Measurements from ENCODE around the gene SPOCK1. TPM values are rescaled to one million over a fixed set of nuclear protein-coding genes. Genes with fewer than 3 reads are reported as not detected.

SPOCK1 gene
- total and polyA plus RNA-seq, 2 of the 4 experiments (the other 2 are of a cell fraction): 5.0 to 20.3 TPM

GRCh38 chr5:137286025-137286610 is 213.0 kb downstream of the SPOCK1 start:
- peak; percentile 33 for DNase-seq
- no peak overlapping the region for H3K27ac ChIP-seq (ENCODE audit: insufficient read depth, low read length)

More at GRCh38 chr5:137286025-137286610, 213.0 kb downstream of the SPOCK1 start:
- in situ Hi-C loops (cut with MboI; ENCODE audit: low sequenced_read_pairs): no loop called here
- dilution Hi-C loops (cut with HindIII; ENCODE audit: low sequenced_read_pairs, unreplicated experiment): no loop called here
- Histone ChIP-seq H2AFZ (replicated peaks; ENCODE audit: low read length, poor library complexity) (no peak overlapping the region), H2AK5ac (ENCODE audit: low read depth, low read length) (no peak overlapping the region), H2BK5ac (ENCODE audit: low read depth, low read length, poor library complexity, severe bottlenecking) (no peak overlapping the region), H3K4ac (ENCODE audit: low read depth, low read length) (no peak overlapping the region), H3K4me3 (ENCODE audit: insufficient read depth, low read depth, low read length) (no peak overlapping the region), H2BK15ac (ENCODE audit: low read depth, low read length) (no peak overlapping the region), H3K23ac (ENCODE audit: low read depth, low read length) (no peak overlapping the region), H2BK120ac (ENCODE audit: low read depth, low read length) (no peak overlapping the region), H4K8ac (ENCODE audit: low read depth in 2 of 2, low read length in 2 of 2) (no peak overlapping the region), H4K91ac (ENCODE audit: insufficient read depth, low read depth, low read length) (no peak overlapping the region), H3K18ac (ENCODE audit: low read depth, low read length) (no peak overlapping the region), H3K4me1 (ENCODE audit: control insufficient read depth, insufficient read depth, low read length) (no peaks in the 10 kb centered on the region; the same call in 1 of the 2 replicates), H3K56ac (ENCODE audit: extremely low read depth, insufficient read depth, low read length) (no peak overlapping the region), H3K27me3 (ENCODE audit: control insufficient read depth, insufficient read depth, low read length) (peaks cover 4% of the 10 kb centered on the region), H4K20me1 (ENCODE audit: insufficient read depth, low read length) (no peaks in the 10 kb centered on the region), H3K79me1 (ENCODE audit: low read depth in 1 of 2, low read length in 2 of 2) (no peaks in the 10 kb centered on the region), H3K14ac (replicated peaks; ENCODE audit: low read depth, low read length) (peak overlapping the region; percentile 9; the same call in 1 of the 2 replicates), H4K5ac (ENCODE audit: low read depth, low read length) (no peak overlapping the region), H3K4me2 (ENCODE audit: low read depth, low read length) (no peak overlapping the region), H2BK20ac (ENCODE audit: low read depth, low read length) (0 out of 2 replicates have a peak overlapping the region, but pooled peaks have one; percentile 10), H3K9me1 (ENCODE audit: insufficient read depth, low read length) (no peaks in the 10 kb centered on the region), H3K36me3 (ENCODE audit: control insufficient read depth, insufficient read depth, low read length) (no peaks in the 10 kb centered on the region), H3K9ac (ENCODE audit: low read depth, low read length) (no peak overlapping the region), H2AK9ac (replicated peaks; ENCODE audit: low read depth, low read length, poor library complexity) (no peak overlapping the region), H3K9me3 (ENCODE audit: control insufficient read depth, insufficient read depth, low read length) (no peaks in the 10 kb centered on the region)
- BruUV-seq (replicated peaks): no TSS peak
- POLR2A ChIA-PET (ENCODE audit: unreplicated experiment): interaction anchor here (0.6 kb wide), 1 partner anchor 357 kb away, joined by 3 read pairs; no protein-coding TSS in a partner anchor
- CTCF ChIA-PET: no interaction called here
- ATAC-seq (ENCODE audit: low read depth): no peak
- intact Hi-C loops (cut with micrococcal nuclease): no loop called here
- TF ChIP-seq FOS (IDR thresholded peaks at IDR 0.05; ENCODE audit: low read depth, low read length): no peak
- TF ChIP-seq MAFK (IDR thresholded peaks at IDR 0.05; ENCODE audit: low read depth, low read length): no peak
- TF ChIP-seq SMC3 (IDR thresholded peaks at IDR 0.05; ENCODE audit: low read depth, low read length): no peak
- no peak for TF ChIP-seq BHLHE40 (IDR thresholded peaks at IDR 0.05; ENCODE audit: low read depth, low read length)
- TF ChIP-seq POLR2A (IDR thresholded peaks at IDR 0.05; ENCODE audit: low read depth, low read length): no peak
- TF ChIP-seq MAZ (IDR thresholded peaks at IDR 0.05; ENCODE audit: borderline replicate concordance, low read depth, low read length): no peak
- TF ChIP-seq CTCF (conservative IDR thresholded peaks at IDR 0.05; ENCODE audit: low read depth, low read length): no peak
- TF ChIP-seq RAD21 (IDR thresholded peaks at IDR 0.05; ENCODE audit: low read length): no peak
- no peak for TF ChIP-seq ELK1 (IDR thresholded peaks at IDR 0.05; ENCODE audit: borderline replicate concordance, low read depth, low read length)
- TF ChIP-seq RFX5 (IDR thresholded peaks at IDR 0.05; ENCODE audit: low read depth, low read length): no peak
- TF ChIP-seq MXI1 (IDR thresholded peaks at IDR 0.05; ENCODE audit: borderline replicate concordance, low read depth, low read length): no peak
- TF ChIP-seq CEBPB (IDR thresholded peaks at IDR 0.05; ENCODE audit: low read depth, low read length): no peak
- TF ChIP-seq NFE2L2 (IDR thresholded peaks at IDR 0.05; ENCODE audit: low read depth, low read length): no peak
- no peak for TF ChIP-seq RCOR1 (IDR thresholded peaks at IDR 0.05; ENCODE audit: insufficient replicate concordance, low read length)
- no peak for TF ChIP-seq CHD1 (IDR thresholded peaks at IDR 0.05; ENCODE audit: low read depth, low read length)
- TF ChIP-seq USF2 (IDR thresholded peaks at IDR 0.05; ENCODE audit: low read depth, low read length): no peak
- WGBS, 2 experiments (ENCODE audit: extremely low coverage in 2 of 2, insufficient read length in 1 of 2): no CpG with 5 or more reads among the region's 4 CpGs

Data from IMR-90 (cell line).